Measurements from ENCODE around the gene DDRGK1. TPM values are rescaled to one million over a fixed set of nuclear protein-coding genes. Genes with fewer than 3 reads are reported as not detected.

The DDRGK1 gene
- total RNA-seq, 1 experiment from 2014 or later: 97.7 TPM

DNA sequence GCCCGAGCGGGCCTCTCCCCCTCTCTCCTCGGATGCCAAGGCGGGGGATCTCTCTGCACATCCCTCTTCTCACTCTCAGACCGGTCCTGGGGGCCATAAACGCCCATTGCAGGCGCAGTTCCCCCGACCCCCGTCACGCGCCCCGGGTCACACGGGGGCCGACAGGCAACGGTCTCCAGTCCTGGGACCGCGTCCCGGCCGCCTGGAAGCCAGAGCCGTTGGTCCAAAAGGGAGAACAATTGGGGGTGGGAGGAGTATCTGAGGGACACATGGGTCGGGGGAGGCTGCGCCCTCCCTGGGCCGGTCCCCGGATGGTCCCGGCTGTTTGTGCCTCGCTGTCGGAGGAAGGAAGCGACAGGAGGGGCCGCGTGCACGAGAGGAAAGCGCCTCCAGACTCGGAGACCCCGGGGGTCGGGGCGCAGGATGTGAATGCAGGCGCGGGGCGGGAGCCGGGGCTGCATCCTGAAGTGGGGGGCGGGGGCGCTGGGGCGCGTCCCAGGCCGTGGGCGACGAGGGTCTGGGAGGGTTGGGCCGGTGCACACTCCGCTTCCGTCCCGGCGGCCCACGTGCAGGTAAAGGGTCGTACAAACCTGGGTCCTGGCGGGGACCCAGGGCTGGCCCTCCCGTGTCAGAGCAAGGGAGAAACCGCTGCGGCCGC, 33.6 kb upstream of the DDRGK1 start:
- no peaks in the 10 kb centered on the region for H3F3A ChIP-seq (ENCODE audit: low read length, unreplicated experiment)
- no peaks in the 10 kb centered on the region for H3K27me3 ChIP-seq (ENCODE audit: low read length)
- no peak for DNase-seq
- no peak overlapping the region for H3K27ac ChIP-seq (ENCODE audit: low read length)
- ChIA-PET CTCF (interaction anchor here (0.5 kb wide), 1 partner anchor 19 kb away, joined by 5 read pairs; no protein-coding TSS in a partner anchor), POLR2A (ENCODE audit: unreplicated experiment) (interaction anchor here (0.6 to 2.0 kb wide), 2 partner anchors 12 to 15 kb away, joined by 4 to 18 read pairs; no protein-coding TSS in a partner anchor)
- H4K20me1 ChIP-seq (ENCODE audit: low read length): no peaks in the 10 kb centered on the region
- H3K36me3 ChIP-seq (ENCODE audit: low read depth, low read length): peaks cover 5% of the 10 kb centered on the region; the same call in 1 of the 2 replicates
- H3K9me2 ChIP-seq (replicated peaks; ENCODE audit: low read length): no peaks in the 10 kb centered on the region
- intact Hi-C loops (cut with micrococcal nuclease): no loop called here
- peak overlapping the region; percentile 92 for H3K4me3 ChIP-seq (ENCODE audit: low read length)
- H3K4me1 ChIP-seq (ENCODE audit: insufficient read depth, low read length): peaks cover 39% of the 10 kb centered on the region
- TF ChIP-seq, protein P1, sequence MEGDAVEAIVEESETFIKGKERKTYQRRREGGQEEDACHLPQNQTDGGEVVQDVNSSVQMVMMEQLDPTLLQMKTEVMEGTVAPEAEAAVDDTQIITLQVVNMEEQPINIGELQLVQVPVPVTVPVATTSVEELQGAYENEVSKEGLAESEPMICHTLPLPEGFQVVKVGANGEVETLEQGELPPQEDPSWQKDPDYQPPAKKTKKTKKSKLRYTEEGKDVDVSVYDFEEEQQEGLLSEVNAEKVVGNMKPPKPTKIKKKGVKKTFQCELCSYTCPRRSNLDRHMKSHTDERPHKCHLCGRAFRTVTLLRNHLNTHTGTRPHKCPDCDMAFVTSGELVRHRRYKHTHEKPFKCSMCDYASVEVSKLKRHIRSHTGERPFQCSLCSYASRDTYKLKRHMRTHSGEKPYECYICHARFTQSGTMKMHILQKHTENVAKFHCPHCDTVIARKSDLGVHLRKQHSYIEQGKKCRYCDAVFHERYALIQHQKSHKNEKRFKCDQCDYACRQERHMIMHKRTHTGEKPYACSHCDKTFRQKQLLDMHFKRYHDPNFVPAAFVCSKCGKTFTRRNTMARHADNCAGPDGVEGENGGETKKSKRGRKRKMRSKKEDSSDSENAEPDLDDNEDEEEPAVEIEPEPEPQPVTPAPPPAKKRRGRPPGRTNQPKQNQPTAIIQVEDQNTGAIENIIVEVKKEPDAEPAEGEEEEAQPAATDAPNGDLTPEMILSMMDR (conservative IDR thresholded peaks at IDR 0.05; ENCODE audit: low read depth, low read length): no peak
- no peak for TF ChIP-seq EZH2phosphoT487 (IDR thresholded peaks at IDR 0.05; ENCODE audit: borderline replicate concordance, low read length)
- TF ChIP-seq EZH2 (IDR thresholded peaks at IDR 0.05; ENCODE audit: low read length, unreplicated experiment): no peak
- H3K9me3 ChIP-seq (ENCODE audit: low read length): no peaks in the 10 kb centered on the region
- H3K79me2 ChIP-seq (ENCODE audit: low read length): 0 out of 2 replicates have a peak, but pooled peaks cover 9% of the 10 kb centered on the region
- H3K4me2 ChIP-seq (ENCODE audit: low read length): peak overlapping the region; percentile 98
- no peak for ATAC-seq
- no TSS peak for BruUV-seq (replicated peaks)
- peak overlapping the region; percentile 99 for H2AFZ ChIP-seq (ENCODE audit: low read length)
- peak overlapping the region; percentile 59; the same call in 1 of the 2 replicates for H3K9ac ChIP-seq (ENCODE audit: low read length)

DNA sequence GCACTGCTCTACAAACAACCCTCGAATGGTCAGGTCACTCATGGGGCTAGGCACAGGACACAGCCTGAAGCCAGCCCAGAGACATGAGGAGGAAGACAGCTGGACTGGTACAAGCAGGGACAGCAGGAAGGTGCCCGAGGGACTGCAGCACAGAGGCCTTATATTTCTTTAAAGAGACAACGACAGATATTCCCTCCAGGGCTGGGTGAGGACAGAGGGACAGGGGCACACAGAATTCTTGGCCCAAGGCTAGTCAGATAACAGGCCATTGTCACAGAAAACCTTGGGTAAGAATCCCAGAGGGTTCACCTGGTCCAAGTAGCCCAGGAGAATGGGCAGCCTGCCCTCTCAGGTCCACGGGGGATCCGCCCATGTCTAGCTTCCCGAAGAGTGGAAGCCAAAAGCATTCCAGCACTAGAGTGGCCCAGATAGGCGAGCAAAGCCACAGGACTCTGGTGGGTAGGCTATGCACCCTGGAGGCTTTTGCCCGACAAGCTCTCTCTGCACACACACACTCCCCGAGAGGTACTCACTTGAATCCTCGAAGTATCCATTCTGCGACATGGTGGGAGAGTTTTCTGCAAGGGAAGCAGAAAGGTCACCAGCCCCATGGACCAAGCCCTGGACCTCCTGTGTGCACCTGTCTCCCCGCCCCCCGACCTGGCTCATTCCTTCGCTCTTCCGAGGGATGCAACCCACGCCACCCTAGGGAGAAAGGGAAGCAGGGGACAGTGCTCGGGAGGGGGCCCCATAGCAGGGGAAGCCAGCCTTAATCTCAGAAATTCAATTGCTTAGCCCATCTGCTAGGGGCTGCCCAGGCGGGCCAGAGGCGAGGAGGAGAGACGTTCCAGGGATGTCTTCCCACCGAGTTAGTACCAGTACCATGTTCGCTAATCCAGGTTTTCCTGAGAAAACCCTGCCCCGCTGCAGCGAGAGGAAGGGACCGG, 32.8 kb upstream of the DDRGK1 start:
- CTCF ChIA-PET: no interaction called here
- Histone ChIP-seq H2AFZ (ENCODE audit: low read length) (no peak overlapping the region), H3K36me3 (ENCODE audit: low read depth, low read length) (peaks cover 5% of the 10 kb centered on the region; the same call in 1 of the 2 replicates), H3K9ac (ENCODE audit: low read length) (no peak overlapping the region), H3K9me2 (replicated peaks; ENCODE audit: low read length) (no peaks in the 10 kb centered on the region), H3K9me3 (ENCODE audit: low read length) (no peaks in the 10 kb centered on the region), H3K27me3 (ENCODE audit: low read length) (no peaks in the 10 kb centered on the region), H4K20me1 (ENCODE audit: low read length) (no peaks in the 10 kb centered on the region), H3K27ac (ENCODE audit: low read length) (no peak overlapping the region), H3K79me2 (ENCODE audit: low read length) (0 out of 2 replicates have a peak, but pooled peaks cover 9% of the 10 kb centered on the region), H3K4me1 (ENCODE audit: insufficient read depth, low read length) (peaks cover 39% of the 10 kb centered on the region), H3K4me3 (ENCODE audit: low read length) (peak overlapping the region; percentile 92; the same call in 1 of the 2 replicates), H3F3A (ENCODE audit: low read length, unreplicated experiment) (no peaks in the 10 kb centered on the region), H3K4me2 (ENCODE audit: low read length) (peak overlapping the region; percentile 98)
- ATAC-seq (no peak), DNase-seq (no peak)
- intact Hi-C loops (cut with micrococcal nuclease): no loop called here
- POLR2A ChIA-PET (ENCODE audit: unreplicated experiment): no interaction called here
- BruUV-seq (replicated peaks): TSS peak; percentile 39
- no peak for TF ChIP-seq EZH2phosphoT487 (IDR thresholded peaks at IDR 0.05; ENCODE audit: borderline replicate concordance, low read length)
- TF ChIP-seq EZH2 (IDR thresholded peaks at IDR 0.05; ENCODE audit: low read length, unreplicated experiment): no peak
- TF ChIP-seq, protein P1 (conservative IDR thresholded peaks at IDR 0.05; ENCODE audit: low read depth, low read length): no peak
